Activated CD8-positive, alpha-beta memory T cell treated with anti-CD3 and anti-CD28 coated beads for 36 hours (primary cell): ENCODE data around the gene COL9A2. TPM values are rescaled to one million over a fixed set of nuclear protein-coding genes. Genes with fewer than 3 reads are reported as not detected.
"Not testable (repeated sequence)": the region's sequence is repeated elsewhere in the genome, so short reads cannot be mapped to it uniquely, and the experiment has no call there.

Experiments used
- CTCF ChIA-PET: fragments of 350-600 bp; sonication (Branson Sonifier 250); formaldehyde crosslinking; loops from one replicate; lab custom pipeline; 2021; ENCODE audit warnings: antibody characterized with exemption; lab: Charles Lee
- POLR2A ChIA-PET: fragments of 350-600 bp; sonication (Branson Sonifier 250); formaldehyde crosslinking; loops from one replicate; lab custom pipeline; 2021; ENCODE audit warnings: antibody characterized with exemption; lab: Charles Lee
- total RNA-seq, 2 experiments: library from RNA; stranded (reverse); gene quantifications; one replicate each; pipeline ENCODE4 v1.2.3, GENCODE V29; 2021

COL9A2 gene
- total RNA-seq, 2 experiments from 2014 or later: 4.6 to 4.9 TPM

- POLR2A ChIA-PET: interaction anchor here (1.2 kb wide), 1 partner anchor 47 kb away, joined by 3 read pairs; no protein-coding TSS in a partner anchor
- CTCF ChIA-PET: interaction anchor here (0.5 to 6.2 kb wide), 53 partner anchors 9 to 495 kb away, joined by 3 to 65 read pairs (median 4); partner anchors contain the start of genes COL9A2 and RLF
These were observed 21.8 kb upstream of the COL9A2 start for GRCh38 chr1:40338745-40339419.

DNA sequence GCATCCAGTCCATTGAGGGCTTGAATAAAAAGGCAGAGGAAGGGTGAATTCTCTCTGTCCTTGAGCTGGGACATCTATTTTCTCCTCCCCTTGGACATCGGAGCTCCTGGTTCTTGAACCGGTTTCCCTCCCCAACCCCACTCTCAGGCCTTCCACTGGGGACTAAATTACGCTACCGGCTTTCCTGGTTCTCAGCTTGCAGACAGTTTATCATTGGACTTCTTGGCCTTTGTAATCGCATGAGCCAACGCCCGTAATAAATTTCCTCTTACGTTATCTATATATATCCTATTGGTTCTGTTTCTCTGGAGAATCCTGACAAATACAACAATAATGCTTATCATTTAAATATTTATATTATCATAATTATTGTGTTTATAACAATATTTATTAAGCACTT lies 20.4 kb upstream of the COL9A2 start:
- CTCF ChIA-PET: interaction anchor here (1.0 to 6.2 kb wide), 9 partner anchors 15 to 257 kb away, joined by 3 to 65 read pairs (median 12); partner anchors contain the start of gene COL9A2
- POLR2A ChIA-PET: no interaction called here

DNA sequence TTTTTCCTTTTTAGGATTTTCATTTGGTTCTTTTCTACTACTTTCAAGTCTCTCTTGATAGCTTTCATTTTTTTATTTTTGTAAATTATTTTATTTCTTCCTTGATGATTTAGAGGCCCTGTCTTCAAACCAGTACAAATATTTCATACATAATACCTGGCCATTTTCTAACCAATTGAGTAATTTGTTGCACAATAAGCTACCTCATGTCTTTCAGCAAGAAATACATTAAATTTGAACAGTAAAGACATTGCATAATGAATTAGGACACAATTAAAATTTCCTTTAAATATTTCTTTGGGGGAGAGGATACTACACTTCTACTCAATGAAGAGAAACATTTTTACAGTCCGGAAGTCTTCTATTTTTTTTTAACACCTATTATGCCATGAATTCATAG lies 15.6 kb upstream of the COL9A2 start:
- CTCF ChIA-PET: no interaction called here
- POLR2A ChIA-PET: interaction anchor here (0.7 kb wide), 1 partner anchor 35 kb away, joined by 3 read pairs; no protein-coding TSS in a partner anchor

GRCh38 chr1:40331403-40331802 lies 14.3 kb upstream of the COL9A2 start:
- POLR2A ChIA-PET, CTCF ChIA-PET: not testable (repeated sequence)

DNA sequence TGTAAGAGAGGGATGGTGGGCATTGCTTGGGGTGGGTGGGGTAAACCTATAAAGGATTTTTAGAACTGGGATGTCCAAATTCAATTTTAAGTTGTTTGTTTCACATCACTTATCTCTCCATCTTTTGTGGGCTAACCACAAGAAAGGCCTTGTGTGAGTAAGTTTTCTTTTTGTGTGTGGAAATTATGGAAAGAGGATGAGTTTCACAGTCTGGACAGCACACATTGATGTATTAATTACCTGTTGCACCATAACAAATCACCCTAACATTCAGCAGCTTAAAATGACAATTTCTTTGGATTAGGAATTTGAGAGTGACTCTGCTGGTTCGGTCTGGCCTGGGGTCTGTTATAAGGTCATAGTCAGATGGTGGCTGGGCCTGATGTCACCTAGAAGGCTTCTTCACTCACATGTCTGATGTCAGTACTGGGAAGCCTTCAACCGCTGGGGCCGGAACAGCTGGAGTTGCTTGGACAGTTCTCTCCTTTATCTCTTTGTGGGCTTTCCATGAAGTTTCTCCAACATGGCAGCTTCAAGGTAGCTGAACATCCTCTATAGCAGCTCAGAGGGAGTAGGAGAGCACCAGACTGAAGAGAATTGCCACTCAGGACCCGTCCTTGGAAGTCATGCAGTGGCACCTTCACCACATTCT lies 2.0 kb upstream of the COL9A2 start:
- ChIA-PET CTCF (interaction anchor here (0.9 to 6.6 kb wide), 2 partner anchors 18 to 70 kb away, joined by 4 to 56 read pairs; no protein-coding TSS in a partner anchor), POLR2A (no interaction called here)

- POLR2A ChIA-PET: no interaction called here
- CTCF ChIA-PET: interaction anchor here (0.9 to 6.6 kb wide), 3 partner anchors 18 to 70 kb away, joined by 4 to 56 read pairs (median 4); no protein-coding TSS in a partner anchor
These were observed 1.4 kb upstream of the COL9A2 start for GRCh38 chr1:40318476-40318875.

DNA sequence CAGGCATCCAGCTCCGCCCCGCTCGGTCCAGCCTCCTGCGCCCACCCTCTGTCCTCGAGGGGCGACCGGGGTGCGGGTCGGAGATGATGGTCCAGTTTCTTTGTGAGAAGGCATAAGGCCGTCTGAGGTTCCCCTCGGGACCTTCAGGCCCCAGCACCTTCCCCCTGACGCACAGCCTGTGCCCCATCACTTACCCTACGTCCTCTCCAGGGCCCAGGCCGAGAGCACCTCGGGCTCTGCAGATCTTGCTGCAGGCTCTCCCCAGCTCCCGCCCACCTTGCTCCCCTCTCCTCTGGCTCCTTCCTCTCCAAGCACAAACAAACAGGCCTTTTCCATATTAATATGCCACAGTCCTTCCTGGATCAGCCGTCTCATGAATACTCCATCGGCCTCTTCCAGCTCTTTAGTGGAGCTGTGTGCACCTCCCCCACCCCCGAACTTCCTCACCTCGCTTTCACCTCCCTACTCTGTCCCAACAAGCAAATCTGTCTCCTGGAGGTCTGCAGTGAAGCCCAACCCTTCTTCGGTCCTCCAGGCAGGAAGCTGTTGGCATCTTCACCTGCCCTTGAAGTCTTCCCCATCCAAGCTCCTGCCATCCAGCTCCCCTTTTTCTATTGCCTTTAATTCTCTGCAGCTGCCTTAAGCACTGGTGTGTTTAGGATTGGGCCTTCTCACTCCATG lies 448 bp upstream of the COL9A2 start:
- ChIA-PET POLR2A (interaction anchor here (0.6 kb wide), 1 partner anchor 39 kb away, joined by 5 read pairs; no protein-coding TSS in a partner anchor), CTCF (interaction anchor here (1.0 to 6.6 kb wide), 6 partner anchors 19 to 165 kb away, joined by 3 to 56 read pairs (median 8); no protein-coding TSS in a partner anchor)

GRCh38 chr1:40315795-40316594 lies 1.1 kb downstream of the COL9A2 start:
- CTCF ChIA-PET: interaction anchor here (0.6 to 6.6 kb wide), 23 partner anchors 9 to 239 kb away, joined by 3 to 56 read pairs (median 4); no protein-coding TSS in a partner anchor
- POLR2A ChIA-PET: interaction anchor here (1.0 to 1.6 kb wide), 2 partner anchors 58 to 242 kb away, joined by 3 to 5 read pairs; no protein-coding TSS in a partner anchor

DNA sequence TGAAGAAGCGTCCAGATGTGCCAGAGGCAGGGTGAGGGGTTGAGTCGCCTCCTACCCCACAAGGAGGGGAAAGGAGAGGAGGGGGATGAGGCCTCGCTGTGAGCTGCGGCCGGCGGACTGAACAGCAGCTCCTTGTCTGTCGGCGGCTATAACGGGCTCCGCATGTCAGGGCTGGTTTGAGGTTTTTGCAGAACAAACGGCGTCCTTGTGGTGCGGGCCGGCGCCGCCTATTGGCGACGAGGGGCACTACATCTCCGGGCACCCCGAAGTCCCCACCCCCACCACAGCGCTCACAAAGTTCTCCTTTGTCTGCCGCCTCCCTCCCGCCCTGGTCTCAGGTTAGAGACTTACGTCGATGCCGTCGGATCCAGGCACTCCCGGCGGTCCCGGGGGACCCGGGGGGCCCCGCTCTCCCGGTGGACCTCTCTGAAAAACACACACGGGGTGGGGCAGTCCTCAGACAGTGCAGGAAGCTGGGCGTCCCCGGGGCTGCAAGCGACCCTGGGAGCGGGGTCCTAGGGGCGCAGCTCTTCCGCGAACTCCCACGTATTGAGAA lies 1.8 kb downstream of the COL9A2 start:
- ChIA-PET CTCF (interaction anchor here (0.6 to 6.6 kb wide), 33 partner anchors 10 to 239 kb away, joined by 3 to 56 read pairs (median 3); partner anchors contain the start of gene SMAP2), POLR2A (interaction anchor here (0.6 to 1.6 kb wide), 4 partner anchors 59 to 241 kb away, joined by 3 to 8 read pairs (median 4); no protein-coding TSS in a partner anchor)

GRCh38 chr1:40314721-40315238 lies 2.3 kb downstream of the COL9A2 start:
- POLR2A ChIA-PET: interaction anchor here (0.6 to 1.0 kb wide), 3 partner anchors 71 to 241 kb away, joined by 3 to 8 read pairs (median 3); no protein-coding TSS in a partner anchor

DNA sequence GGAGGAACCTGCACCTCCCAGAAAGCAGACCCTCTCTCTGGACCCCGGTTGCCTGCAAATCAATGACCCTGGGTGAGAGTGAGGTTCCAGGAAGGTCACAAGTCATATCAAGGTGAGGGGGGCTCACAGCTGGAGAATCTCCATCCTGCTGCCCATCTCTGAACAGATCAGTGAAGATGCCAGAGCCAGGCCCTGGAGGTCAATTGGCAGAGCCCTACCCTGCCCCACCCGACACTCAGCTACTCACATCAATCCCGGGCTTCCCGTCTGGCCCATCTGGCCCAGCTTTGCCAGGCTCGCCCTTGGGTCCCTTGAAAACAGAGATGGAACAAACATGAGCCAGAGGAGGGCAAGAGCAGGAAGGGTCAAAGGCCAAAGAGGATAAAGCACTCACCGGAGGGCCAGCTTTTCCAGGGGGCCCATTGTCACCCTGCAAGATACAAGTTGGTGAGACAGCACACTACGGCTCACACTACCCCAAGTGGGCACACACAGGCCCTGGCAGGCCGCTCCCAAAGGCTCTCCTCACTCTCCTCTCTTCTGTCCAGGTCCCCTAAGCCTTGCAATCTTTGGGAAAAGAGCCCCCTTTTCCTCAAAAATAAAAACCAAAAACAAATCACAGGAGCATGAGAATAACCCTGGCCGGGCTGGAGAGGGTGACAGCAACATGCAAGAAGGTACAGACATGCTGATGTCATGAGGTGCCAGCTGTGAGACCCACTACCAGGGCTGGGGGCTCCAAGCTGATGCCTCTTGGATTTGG lies 2.9 kb downstream of the COL9A2 start:
- POLR2A ChIA-PET: no interaction called here
- CTCF ChIA-PET: interaction anchor here (0.6 to 6.6 kb wide), 14 partner anchors 10 to 170 kb away, joined by 3 to 56 read pairs (median 3); no protein-coding TSS in a partner anchor

More at GRCh38 chr1:40314721-40315238, 2.3 kb downstream of the COL9A2 start:
- CTCF ChIA-PET: interaction anchor here (0.6 to 6.6 kb wide), 34 partner anchors 9 to 238 kb away, joined by 3 to 56 read pairs (median 3); partner anchors contain the start of gene SMAP2

DNA sequence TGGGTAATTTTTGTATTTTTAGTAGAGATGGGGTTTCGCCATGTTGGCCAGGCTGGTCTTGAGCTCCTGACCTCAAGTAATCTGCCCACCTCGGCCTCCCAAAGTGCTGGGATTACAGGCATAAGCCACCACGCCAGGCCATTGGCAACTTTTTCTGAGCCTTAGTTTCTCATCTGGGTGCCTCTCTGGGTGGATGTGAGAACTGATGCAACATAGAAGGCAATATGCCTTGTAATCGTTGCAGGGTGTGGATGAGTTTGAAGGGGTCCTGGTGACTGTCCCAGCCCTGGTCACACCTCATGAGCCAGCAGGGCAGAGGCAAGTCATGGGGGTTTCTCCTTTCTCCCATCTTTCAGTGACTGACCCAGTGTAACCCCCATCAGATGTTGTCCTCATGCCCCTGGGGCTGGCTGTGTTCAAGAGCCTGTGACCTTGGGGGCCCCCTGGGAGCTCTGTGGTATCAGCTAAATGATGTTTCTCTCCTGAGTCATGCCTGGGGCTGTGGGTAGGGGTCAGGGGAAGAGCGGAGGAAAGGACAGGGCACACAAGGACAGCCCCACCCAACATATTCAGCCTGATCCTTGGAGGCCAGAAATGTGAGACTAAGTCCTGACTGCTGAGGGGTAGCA lies 3.6 kb downstream of the COL9A2 start:
- ChIA-PET CTCF (interaction anchor here (0.6 to 4.3 kb wide), 3 partner anchors 161 to 685 kb away, joined by 3 to 33 read pairs (median 3); no protein-coding TSS in a partner anchor), POLR2A (interaction anchor here (0.6 kb wide), 1 partner anchor 113 kb away, joined by 4 read pairs; no protein-coding TSS in a partner anchor)

DNA sequence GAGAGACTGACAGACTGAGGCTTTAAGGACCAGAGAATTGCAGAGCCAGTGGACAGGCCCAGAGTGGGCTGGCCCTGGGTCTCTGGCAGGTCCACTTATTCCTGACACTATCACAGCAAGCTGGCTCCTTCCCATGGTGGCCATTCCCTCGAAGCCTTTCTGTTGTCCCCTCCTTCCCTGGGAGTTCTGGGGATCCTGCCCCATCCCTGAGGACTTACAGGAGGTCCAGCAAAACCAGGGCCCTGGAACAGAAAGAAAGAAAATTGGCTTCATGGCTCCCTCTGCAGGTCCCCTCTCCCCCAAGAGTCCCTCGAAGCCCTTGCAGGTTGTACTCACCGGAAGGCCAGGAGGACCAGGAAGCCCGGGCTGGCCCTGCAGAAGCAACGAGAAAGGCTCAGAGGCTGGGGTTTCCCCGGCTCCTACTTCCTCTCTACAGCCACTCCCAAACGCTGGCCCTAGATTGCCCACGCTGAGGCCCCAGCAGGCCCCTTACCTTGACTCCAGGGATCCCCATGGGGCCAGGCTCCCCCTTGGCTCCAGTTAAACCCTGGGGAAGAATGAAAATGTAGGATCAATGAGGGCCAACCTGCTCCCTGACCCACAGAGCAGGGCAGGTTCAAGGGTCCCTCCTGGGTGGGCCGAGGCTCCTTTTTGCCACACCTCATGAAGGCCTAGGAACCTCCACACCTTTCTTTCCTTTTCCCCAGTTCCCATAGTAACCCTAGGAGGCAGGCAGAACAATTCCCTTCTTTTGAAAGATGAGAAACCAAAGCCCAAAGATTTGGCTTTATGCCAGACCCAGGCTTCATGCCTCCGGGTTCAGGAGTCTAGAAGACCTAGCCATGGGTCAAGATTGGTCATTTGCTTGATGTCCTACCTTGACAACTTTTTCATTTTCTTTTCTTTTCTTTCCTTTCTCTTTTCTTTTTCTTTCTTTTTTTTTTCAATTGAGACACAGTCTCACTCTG lies 4.6 kb downstream of the COL9A2 start:
- ChIA-PET POLR2A (interaction anchor here (0.6 kb wide), 1 partner anchor 112 kb away, joined by 4 read pairs; no protein-coding TSS in a partner anchor), CTCF (no interaction called here)

GRCh38 chr1:40311692-40312091 lies 5.4 kb downstream of the COL9A2 start:
- ChIA-PET CTCF (interaction anchor here (0.7 to 0.9 kb wide), 2 partner anchors 27 to 159 kb away, joined by 3 to 4 read pairs; no protein-coding TSS in a partner anchor), POLR2A (no interaction called here)
